Stimulated activated CD4-positive, alpha-beta T cell treated with anti-CD3 and anti-CD28 coated beads, Interleukin-1b, Interleukin-23, amount 100 ng/mL, for 24 hours (primary cell): ENCODE measurements around the gene RETSAT.

ENCODE experiments used
- DNase-seq, 4 experiments: peaks; one replicate each; pipeline ENCODE4 v3.0.0-alpha.2; 2020; ENCODE audit warnings: low read depth in 4 of 4, low spot score in 1 of 4

The RETSAT gene

GRCh38 chr2:85309699-85310321, 44.5 kb downstream of the RETSAT start:
- DNase-seq, result no peak

DNA sequence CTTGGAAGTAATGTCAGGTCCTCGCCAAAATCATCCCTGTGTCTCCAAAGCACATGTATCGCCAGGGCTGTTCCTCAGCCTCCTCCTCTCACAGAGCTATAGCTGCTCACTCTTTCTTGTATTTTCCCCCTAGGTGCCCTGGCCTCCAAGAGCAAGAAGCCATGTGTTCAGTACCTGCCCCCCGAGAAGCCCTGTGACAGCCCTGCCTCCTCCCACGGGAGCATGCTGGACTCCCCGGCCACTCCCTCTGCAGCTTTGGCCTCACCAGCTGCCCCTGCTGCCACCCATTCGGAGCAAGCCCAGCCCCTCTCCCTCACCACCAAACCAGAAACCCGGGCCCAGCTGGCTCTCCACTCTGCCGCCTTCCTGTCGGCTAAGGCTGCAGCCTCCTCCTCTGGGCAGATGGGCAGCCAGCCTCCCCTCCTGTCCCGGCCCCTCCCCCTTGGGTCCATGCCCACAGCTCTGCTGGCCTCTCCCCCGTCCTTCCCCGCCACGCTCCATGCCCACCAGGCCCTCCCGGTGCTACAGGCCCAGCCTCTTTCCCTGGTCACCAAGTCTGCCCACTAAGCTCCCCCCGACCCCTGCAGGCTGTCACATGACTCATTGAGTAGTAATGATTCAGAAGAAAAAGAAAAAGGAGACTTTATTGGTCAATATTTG, 45.3 kb downstream of the RETSAT start:
- no peak for DNase-seq

- DNase-seq, result no peak
These were observed 46.1 kb downstream of the RETSAT start for GRCh38 chr2:85308201-85308600.

DNA sequence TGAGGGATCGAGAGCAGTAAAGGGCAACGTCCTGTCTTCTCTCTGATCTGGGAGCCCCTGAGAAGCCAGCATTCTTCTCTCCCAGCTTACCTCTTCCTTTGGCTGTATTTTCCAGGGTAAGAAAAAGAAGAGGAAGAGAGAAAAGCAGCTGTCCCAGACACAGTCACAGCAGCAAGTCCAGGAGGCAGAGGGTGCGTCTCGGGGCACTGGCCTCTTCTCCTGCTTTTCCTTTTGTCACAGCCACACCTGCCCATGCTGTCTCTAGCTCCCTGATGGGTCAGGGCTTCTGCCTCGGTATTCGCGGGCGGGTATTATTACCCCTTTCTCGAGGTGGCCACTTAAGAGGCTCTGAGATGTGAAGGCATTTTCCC, 46.8 kb downstream of the RETSAT start:
- no peak for DNase-seq

GRCh38 chr2:85303780-85304531, 50.4 kb downstream of the RETSAT start:
- no peak for DNase-seq

DNA sequence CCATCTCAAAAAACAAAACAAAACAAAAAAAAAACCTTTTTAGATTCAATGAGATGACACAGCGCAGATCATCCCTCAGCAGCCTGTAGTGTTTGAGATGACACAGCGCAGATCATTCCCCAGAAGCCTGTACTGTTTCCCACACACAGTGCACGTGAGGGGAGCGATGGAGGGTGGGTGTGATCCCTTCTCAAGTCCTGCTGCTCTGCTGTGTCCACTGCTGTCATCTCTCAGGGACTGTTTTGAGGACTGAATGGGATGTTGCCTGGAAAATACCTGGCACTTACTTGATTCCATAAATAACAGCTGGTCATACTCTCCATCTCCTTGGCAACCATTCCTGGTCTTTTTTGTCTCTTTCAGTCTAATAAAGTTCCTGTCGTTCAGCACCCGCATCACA, 52.2 kb downstream of the RETSAT start:
- DNase-seq, result no peak
